Lower leg skin (tissue), 3 donors: ENCODE results near the gene MVB12B.

Experiments used
- CTCF ChIP-seq, 3 donors: fragments of 450-650 bp; IDR thresholded peaks; one replicate each; pipeline ENCODE4 v1.5.1; 2016; ENCODE audit warnings: antibody characterized with exemption in 3 of 3, mild to moderate bottlenecking in 3 of 3, moderate library complexity in 2 of 3
- POLR2A ChIP-seq, 2 donors: fragments of 450-650 bp; IDR thresholded peaks; one replicate each; pipeline ENCODE4 v1.6.1; 2016 to 2017; ENCODE audit warnings: antibody characterized with exemption in 2 of 2, mild to moderate bottlenecking in 1 of 2, moderate library complexity in 1 of 2

GRCh38 chr9:126474206-126474765 is 147.7 kb downstream of the MVB12B start:
- TF ChIP-seq POLR2A (IDR thresholded peaks at IDR 0.05) (no peak), CTCF (IDR thresholded peaks at IDR 0.05) (no peak)
